22Rv1 (cell line): ENCODE results near the gene TGM2.
"Not testable (repeated sequence)": the region's sequence is repeated elsewhere in the genome, so short reads cannot be mapped to it uniquely, and the experiment has no call there.

Source experiments
- H3K27ac ChIP-seq: fragments of 450-650 bp; 2 replicates; pipeline ENCODE4 v1.5.1; 2017
- ZFX ChIP-seq: fragments of 450-650 bp; IDR thresholded peaks from 2 replicates; pipeline ENCODE4 v1.6.1; 2017; ENCODE audit warnings: antibody characterized with exemption, borderline replicate concordance
- TF ChIP-seq, protein P1 (sequence below): fragments of 450-650 bp; IDR thresholded peaks from 2 replicates; pipeline ENCODE4 v1.5.1; 2017; ENCODE audit warnings: mild to moderate bottlenecking

The TGM2 gene

DNA sequence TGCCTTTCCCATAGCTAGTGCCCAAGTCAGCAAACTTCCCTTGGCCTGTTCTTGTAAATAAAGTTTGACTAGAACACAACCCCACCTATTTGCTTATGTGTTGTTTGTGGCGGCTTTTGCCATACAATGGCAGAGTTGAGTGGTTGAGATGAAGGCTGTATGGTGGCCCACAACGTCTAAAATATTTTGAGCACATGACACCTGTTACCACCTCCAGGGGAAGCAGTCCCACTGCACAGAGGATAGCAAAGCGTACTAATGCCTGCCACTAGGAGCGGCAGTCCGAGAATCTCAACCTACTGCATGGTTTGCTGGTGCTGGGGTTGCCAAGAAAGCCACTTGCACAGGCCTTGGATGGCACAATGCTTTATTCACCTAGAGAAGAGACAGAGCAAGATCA, 58.6 kb downstream of the TGM2 start:
- no peak overlapping the region for H3K27ac ChIP-seq
- TF ChIP-seq, protein P1, sequence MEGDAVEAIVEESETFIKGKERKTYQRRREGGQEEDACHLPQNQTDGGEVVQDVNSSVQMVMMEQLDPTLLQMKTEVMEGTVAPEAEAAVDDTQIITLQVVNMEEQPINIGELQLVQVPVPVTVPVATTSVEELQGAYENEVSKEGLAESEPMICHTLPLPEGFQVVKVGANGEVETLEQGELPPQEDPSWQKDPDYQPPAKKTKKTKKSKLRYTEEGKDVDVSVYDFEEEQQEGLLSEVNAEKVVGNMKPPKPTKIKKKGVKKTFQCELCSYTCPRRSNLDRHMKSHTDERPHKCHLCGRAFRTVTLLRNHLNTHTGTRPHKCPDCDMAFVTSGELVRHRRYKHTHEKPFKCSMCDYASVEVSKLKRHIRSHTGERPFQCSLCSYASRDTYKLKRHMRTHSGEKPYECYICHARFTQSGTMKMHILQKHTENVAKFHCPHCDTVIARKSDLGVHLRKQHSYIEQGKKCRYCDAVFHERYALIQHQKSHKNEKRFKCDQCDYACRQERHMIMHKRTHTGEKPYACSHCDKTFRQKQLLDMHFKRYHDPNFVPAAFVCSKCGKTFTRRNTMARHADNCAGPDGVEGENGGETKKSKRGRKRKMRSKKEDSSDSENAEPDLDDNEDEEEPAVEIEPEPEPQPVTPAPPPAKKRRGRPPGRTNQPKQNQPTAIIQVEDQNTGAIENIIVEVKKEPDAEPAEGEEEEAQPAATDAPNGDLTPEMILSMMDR, result no peak
- TF ChIP-seq ZFX, result no peak

DNA sequence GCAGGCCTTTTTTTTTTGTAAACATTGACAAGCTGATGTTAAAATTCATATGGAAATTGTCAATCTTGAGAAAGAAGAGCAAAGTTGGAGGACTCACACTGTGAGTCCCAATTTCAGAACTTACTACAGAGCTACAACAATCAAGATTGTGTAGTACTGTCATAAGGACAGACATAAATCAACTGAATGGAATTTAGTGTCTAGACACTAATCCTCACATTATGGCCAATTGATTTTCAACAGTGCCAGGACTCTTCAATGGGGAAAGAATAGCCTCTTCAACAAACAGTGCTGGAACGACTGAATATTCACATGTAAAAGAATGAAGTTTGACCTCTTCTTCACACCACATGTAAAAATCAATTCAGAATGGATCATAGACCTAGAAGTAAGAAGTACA, 60.8 kb downstream of the TGM2 start:
- no peak overlapping the region for H3K27ac ChIP-seq
- TF ChIP-seq, protein P1, result no peak
- no peak for TF ChIP-seq ZFX

DNA sequence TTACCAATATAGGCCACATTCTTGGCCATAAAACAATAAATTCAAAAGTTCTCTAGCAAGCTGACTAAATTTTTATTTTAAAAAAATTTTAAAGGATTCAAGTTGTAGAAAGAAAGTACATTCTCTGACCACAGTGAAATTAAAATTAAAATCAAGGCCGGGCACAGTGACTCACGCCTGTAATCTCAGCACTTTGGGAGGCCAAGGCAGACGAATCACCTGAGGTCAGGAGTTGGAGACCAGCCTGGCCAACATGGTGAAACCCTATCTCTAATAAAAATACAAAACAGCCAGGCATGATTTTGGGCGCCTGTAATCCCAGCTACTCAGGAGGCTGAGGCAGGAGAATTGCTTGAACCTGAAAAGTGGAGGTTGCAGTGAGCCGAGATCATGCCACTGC, 62.9 kb downstream of the TGM2 start:
- not testable (repeated sequence) for H3K27ac ChIP-seq

DNA sequence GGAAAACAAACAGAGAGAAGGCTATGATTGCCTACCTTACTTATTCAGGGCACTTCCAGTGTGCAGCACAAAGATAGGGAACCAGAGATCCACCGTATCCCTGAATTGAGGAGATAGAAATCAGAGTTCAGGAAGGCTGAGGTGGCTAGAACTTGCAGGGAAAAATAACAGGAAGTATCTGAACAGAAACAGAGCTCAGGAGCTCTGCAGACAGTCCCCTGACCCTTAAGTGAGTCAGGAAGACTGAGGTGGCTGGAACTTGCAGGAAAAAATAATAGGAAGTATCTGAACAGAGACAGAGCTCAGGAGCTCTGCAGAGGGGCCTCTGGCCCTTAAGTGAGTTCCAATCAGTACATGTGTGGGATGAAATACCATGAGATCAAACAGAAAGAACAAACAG, 66.1 kb downstream of the TGM2 start:
- TF ChIP-seq, protein P1, result no peak
- TF ChIP-seq ZFX, result no peak
- no peak overlapping the region for H3K27ac ChIP-seq

DNA sequence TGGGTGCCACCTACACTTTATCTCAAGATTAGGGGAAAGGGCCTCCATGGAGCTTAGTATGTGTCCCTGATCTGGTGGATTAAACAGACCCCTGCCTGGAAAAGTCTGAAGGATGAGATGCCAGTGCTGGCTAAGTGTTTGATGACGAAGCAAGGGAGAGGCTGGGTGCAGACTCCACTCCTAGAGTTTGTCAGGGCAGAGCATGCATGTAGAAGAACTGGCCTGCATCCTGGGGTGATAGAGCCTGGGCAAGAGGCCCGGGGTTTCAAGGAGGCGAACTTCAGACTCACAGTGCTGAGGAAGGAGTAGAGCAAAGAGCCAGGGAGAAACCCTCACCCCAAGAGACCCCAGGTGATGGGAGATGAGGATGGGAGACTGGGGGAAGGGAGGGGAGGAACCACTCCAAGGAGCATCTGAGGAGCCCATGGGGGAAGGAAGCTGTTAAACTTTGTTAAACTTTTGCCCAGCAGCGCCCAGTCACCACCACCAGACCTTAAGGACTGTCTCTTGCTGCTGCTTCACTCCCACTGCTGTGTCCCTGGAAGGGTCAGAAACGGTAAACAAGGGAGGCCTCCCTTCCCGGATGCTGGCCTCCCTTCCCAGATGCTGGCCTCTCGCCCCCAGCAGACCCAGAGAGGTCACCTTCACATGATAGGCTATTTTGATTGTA, 69.9 kb downstream of the TGM2 start:
- H3K27ac ChIP-seq, result no peak overlapping the region
- TF ChIP-seq, protein P1, result no peak
- no peak for TF ChIP-seq ZFX

DNA sequence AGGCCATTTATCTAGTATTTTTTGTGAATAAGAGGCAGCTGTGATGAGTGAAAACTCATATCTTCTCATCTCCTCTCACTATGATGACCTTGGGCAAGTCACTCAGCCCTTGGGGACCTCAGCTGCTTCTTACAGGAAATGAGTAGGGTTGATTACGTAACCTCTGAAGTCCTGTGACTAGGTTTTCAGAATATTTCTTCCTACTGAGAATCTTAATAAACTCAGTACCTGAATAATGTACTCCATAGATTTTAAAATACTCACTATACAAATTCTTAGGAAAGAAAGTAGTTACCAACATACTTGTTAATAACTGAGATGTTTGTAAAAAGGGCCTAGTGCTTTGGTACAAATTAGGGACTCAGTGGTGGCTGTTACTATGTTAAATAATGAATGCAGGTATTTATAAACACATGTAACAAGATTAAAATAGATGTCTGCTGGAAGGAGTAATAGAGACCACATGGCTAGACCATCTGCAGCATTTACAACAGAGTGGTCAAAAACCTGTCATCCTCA, 70.6 kb downstream of the TGM2 start:
- no peak overlapping the region for H3K27ac ChIP-seq
- TF ChIP-seq, protein P1, result no peak
- no peak for TF ChIP-seq ZFX

DNA sequence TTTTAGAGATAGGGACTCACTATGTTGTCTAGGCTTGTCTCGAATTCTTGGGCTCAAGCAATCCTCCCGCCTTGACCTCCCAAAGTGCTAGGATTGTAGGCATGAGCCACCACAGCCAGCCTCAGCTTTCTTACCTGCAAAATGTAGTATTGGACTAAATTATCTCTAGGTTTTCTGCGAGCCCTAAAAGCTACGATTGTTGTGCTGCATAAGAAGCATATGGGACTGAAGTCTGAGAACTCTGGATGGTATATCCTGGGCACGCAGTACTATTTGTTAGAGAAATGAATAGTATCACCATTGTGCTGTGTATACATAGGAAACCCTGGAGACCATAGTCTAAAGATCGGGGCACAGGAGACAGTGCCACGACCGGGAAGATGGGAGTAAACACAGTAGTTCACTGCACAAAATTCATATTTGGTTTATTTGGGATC, 71.4 kb downstream of the TGM2 start:
- TF ChIP-seq, protein P1, result no peak
- no peak for TF ChIP-seq ZFX
- H3K27ac ChIP-seq, result no peak overlapping the region

DNA sequence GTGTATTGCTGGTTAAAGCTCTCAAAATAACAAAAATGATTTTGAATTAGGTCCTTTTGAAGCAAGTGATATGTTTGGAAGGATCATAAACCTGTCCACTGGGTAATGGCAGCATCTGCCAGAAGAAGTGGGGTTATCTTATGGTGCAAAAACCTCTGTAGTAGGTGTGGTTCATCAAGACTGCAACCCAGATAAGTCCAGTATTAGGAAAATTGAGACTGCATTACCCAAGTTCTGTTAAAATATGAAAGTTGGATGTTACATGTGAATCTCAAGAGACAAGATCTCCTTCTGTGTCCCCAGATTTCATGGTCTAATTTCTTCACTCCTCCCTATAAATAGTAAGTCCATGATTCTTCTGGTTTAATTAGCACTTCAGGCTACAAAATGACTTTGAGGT, 72.2 kb downstream of the TGM2 start:
- TF ChIP-seq, protein P1, result no peak
- TF ChIP-seq ZFX, result no peak
- no peak overlapping the region for H3K27ac ChIP-seq
